ENCODE data around the gene FGB.

The FGB gene

GRCh38 chr4:154611833-154612232, 49.0 kb downstream of the FGB start:
- TF ChIP-seq, protein P1, sequence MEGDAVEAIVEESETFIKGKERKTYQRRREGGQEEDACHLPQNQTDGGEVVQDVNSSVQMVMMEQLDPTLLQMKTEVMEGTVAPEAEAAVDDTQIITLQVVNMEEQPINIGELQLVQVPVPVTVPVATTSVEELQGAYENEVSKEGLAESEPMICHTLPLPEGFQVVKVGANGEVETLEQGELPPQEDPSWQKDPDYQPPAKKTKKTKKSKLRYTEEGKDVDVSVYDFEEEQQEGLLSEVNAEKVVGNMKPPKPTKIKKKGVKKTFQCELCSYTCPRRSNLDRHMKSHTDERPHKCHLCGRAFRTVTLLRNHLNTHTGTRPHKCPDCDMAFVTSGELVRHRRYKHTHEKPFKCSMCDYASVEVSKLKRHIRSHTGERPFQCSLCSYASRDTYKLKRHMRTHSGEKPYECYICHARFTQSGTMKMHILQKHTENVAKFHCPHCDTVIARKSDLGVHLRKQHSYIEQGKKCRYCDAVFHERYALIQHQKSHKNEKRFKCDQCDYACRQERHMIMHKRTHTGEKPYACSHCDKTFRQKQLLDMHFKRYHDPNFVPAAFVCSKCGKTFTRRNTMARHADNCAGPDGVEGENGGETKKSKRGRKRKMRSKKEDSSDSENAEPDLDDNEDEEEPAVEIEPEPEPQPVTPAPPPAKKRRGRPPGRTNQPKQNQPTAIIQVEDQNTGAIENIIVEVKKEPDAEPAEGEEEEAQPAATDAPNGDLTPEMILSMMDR (IDR thresholded peaks at IDR 0.05): no peak

- TF ChIP-seq, protein P1 (IDR thresholded peaks at IDR 0.05): no peak
Observed at GRCh38 chr4:154612472-154613414, 49.9 kb downstream of the FGB start, which contains the start of gene FGG. Gene FGG (minus strand): TSS chr4:154612656. CDS start chr4:154612609, 47 bp downstream.

GRCh38 chr4:154614306-154614705, 51.5 kb downstream of the FGB start:
- TF ChIP-seq, protein P1 (IDR thresholded peaks at IDR 0.05): no peak

- TF ChIP-seq, protein P1 (IDR thresholded peaks at IDR 0.05): no peak
Observed at GRCh38 chr4:154615211-154615610, 52.4 kb downstream of the FGB start.

- TF ChIP-seq, protein P1 (IDR thresholded peaks at IDR 0.05): no peak
Observed at GRCh38 chr4:154616287-154616686, 53.5 kb downstream of the FGB start.

DNA sequence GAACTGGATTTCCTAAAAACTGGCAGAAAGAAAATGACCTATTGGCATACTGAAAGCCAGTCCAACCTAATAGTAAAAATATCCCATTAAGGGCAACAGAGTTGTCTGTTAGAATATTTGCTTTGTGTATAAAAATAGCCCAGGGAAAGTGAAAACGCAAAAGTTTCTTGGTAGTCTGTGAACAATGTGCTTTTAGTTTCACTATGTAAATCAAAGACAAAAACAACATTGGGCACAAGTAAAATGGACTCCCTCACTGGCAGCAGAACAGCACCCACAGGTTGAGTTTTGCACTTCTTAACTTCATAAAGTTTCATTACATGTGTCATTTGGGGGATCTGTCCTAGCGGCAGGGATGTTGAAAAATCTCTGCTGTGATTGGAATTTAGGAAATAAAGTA, 53.9 kb downstream of the FGB start:
- TF ChIP-seq, protein P1 (IDR thresholded peaks at IDR 0.05): no peak

GRCh38 chr4:154617820-154618317, 55.1 kb downstream of the FGB start:
- TF ChIP-seq, protein P1 (IDR thresholded peaks at IDR 0.05): no peak

All from LNCAP (cell line).